Right atrium auricular region (tissue), 2 donors: ENCODE data around the gene NR2F1. TPM values are rescaled to one million over a fixed set of nuclear protein-coding genes. Genes with fewer than 3 reads are reported as not detected.

Source experiments
- DNase-seq: peaks from one replicate; pipeline ENCODE4 v3.0.0-alpha.2; 2019; ENCODE audit warnings: low spot score
- H3K27ac ChIP-seq, 2 donors: fragments of 200-600 bp; sonication (generic); 1 replicate in 1 of 2; 2 replicates in 1 of 2; pipeline ENCODE4 v1.5.1; 2016 to 2019
- H3K27me3 ChIP-seq, 2 donors: fragments of 200-600 bp; sonication (generic); one replicate each; pipeline versions ENCODE4 v1.5.1 to v1.6.0; 2017 to 2019
- H3K36me3 ChIP-seq: fragments of 200-600 bp; sonication (generic); one replicate; pipeline ENCODE4 v1.5.1; 2016
- H3K4me1 ChIP-seq, 2 donors: fragments of 200-600 bp; sonication (generic); one replicate each; pipeline versions ENCODE4 v1.5.1 to v1.6.0; 2017 to 2019
- H3K4me3 ChIP-seq, 2 donors: fragments of 200-600 bp; sonication (generic); 1 replicate in 1 of 2; 2 replicates in 1 of 2; pipeline ENCODE4 v1.5.1; 2017 to 2019; ENCODE audit warnings: mild to moderate bottlenecking in 1 of 2, moderate library complexity in 1 of 2
- H3K9me3 ChIP-seq, 2 donors: fragments of 200-600 bp; sonication (generic); one replicate each; pipeline ENCODE4 v1.5.1; 2019
- CTCF ChIP-seq, 2 donors: fragments of 200-600 bp; sonication (generic); IDR thresholded peaks; one replicate each; pipeline ENCODE4 v1.5.1; 2019; ENCODE audit warnings: antibody characterized with exemption in 2 of 2
- total RNA-seq, 2 donors: library from RNA; depleted of rRNA; stranded (reverse); fragments of >200 nt; gene quantifications; one replicate each; pipeline ENCODE4 v1.1.0, GENCODE V29; 2016

The NR2F1 gene
- total RNA-seq, 2 donors from 2014 or later: 35.3 to 37.6 TPM

GRCh38 chr5:93610581-93611272, 27.7 kb downstream of the NR2F1 start:
- H3K4me1 ChIP-seq: peaks cover 0 to 17% of the 10 kb centered on the region in 2 donors
- no peak overlapping the region for H3K27ac ChIP-seq
- no peaks in the 10 kb centered on the region for H3K36me3 ChIP-seq
- H3K9me3 ChIP-seq: no peaks in the 10 kb centered on the region
- TF ChIP-seq CTCF (IDR thresholded peaks at IDR 0.05): no peak
- no peak for DNase-seq
- peaks cover 6 to 11% of the 10 kb centered on the region in 2 donors for H3K27me3 ChIP-seq
- no peak overlapping the region for H3K4me3 ChIP-seq

- Histone ChIP-seq H3K4me3 (peak overlapping the region; percentile 29 to 39), H3K4me1 (peaks cover 0 to 17% of the 10 kb centered on the region in 2 donors), H3K27ac (peak overlapping the region in 1 of 2 donors; percentile 9), H3K27me3 (peaks cover 6 to 11% of the 10 kb centered on the region in 2 donors), H3K36me3 (no peaks in the 10 kb centered on the region), H3K9me3 (no peaks in the 10 kb centered on the region)
- no peak for TF ChIP-seq CTCF (IDR thresholded peaks at IDR 0.05)
- no peak for DNase-seq
Observed at GRCh38 chr5:93611273-93611975, 28.4 kb downstream of the NR2F1 start.

GRCh38 chr5:93611976-93612854, 29.2 kb downstream of the NR2F1 start:
- peaks cover 6 to 11% of the 10 kb centered on the region in 2 donors for H3K27me3 ChIP-seq
- peak overlapping the region; percentile 29 to 39 for H3K4me3 ChIP-seq
- peaks cover 0 to 15% of the 10 kb centered on the region in 2 donors for H3K4me1 ChIP-seq
- no peak for TF ChIP-seq CTCF (IDR thresholded peaks at IDR 0.05)
- no peaks in the 10 kb centered on the region for H3K36me3 ChIP-seq
- DNase-seq: no peak
- H3K9me3 ChIP-seq: no peaks in the 10 kb centered on the region
- peak overlapping the region in 1 of 2 donors; percentile 9 for H3K27ac ChIP-seq

GRCh38 chr5:93612855-93613243, 29.8 kb downstream of the NR2F1 start:
- H3K4me1 ChIP-seq: peaks cover 0 to 9% of the 10 kb centered on the region in 2 donors
- H3K9me3 ChIP-seq: no peaks in the 10 kb centered on the region
- no peak overlapping the region for H3K27ac ChIP-seq
- no peak for DNase-seq
- H3K27me3 ChIP-seq: peaks cover 6 to 11% of the 10 kb centered on the region in 2 donors
- H3K36me3 ChIP-seq: no peaks in the 10 kb centered on the region
- TF ChIP-seq CTCF (IDR thresholded peaks at IDR 0.05): no peak
- no peak overlapping the region for H3K4me3 ChIP-seq

- H3K27me3 ChIP-seq: no peaks in the 10 kb centered on the region
- DNase-seq: no peak
- no peak for TF ChIP-seq CTCF (IDR thresholded peaks at IDR 0.05)
Observed at GRCh38 chr5:93616538-93617174, 33.6 kb downstream of the NR2F1 start.

More at GRCh38 chr5:93616538-93617174, 33.6 kb downstream of the NR2F1 start:
- Histone ChIP-seq H3K4me3 (no peak overlapping the region), H3K27ac (no peak overlapping the region), H3K9me3 (no peaks in the 10 kb centered on the region), H3K36me3 (no peaks in the 10 kb centered on the region), H3K4me1 (peaks cover 0 to 15% of the 10 kb centered on the region in 2 donors)
